ENCODE results near the gene LUC7L3.

Gene LUC7L3

DNA sequence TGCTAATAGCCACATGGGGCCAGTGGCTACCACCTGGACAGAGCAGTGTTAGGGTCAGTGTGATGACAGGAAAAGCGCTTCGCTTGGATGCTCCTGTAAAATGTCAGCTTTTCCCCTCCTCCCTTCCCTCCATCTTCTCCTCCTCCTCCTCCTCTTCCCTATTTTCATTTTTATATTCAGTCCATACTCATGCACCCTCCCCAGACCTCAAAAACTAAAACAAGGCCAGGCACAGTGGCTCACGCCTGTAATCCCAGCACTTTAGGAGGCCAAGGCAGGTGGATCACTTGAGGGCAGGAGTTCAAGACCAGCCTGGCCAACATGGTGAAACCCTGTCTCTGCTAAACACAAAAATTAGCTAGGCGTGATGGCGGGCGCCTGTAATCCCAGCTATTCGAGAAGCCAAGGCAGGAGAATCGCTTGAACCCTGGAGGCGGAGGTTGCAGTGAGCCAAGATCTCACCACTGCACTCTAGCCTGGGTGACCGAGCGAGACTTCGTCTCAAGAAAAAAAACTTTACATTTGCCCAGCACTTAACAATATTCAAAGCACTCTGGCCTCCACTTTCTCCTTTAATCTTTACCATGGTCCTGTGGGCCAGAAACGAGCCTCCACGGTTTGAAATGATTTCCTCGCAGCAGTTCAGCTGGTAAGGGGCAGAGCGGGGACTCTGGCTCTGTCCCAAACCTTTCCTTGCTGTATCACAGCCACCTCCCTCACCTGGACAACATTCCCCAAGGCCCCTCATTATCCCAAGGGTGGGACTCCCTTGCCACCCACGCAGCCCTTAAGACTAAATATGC is 33.5 kb upstream of the LUC7L3 start:
- DNase-seq (ENCODE audit: low read depth) = no peak

DNA sequence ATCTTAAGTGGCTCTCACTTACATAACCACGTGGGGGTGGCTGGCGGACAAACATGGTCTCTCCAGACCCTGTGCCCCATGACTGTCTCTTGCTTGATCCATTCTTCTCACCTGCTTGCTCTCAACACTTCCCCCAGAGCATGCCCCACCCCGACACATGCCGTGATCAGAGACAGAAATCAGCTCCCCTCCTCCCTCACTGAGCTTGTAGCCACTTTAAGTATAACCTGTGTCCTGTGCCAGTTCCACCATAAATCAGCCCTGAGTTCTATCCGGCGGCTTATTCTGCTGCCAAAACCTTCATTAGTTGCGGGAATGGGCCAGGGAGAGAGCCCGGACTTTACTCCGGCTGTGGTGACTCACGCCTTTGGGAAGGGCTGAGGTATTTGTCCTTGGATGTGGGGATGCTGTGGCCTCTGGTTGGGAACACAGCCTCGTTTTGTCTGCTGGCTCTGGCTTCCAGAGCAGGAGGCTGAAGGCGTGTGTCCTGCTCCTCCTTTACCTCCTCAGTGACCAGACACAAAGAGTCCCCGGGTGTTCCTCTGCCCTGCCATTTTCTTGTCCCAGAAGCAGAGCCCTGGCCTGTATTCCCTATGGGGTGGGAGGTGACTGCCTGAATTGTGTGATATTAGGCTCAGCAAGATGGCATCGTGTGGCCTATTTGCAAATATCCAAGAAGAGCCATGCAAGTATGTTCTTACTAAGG is 32.8 kb upstream of the LUC7L3 start:
- no peak for DNase-seq (ENCODE audit: low read depth)

DNA sequence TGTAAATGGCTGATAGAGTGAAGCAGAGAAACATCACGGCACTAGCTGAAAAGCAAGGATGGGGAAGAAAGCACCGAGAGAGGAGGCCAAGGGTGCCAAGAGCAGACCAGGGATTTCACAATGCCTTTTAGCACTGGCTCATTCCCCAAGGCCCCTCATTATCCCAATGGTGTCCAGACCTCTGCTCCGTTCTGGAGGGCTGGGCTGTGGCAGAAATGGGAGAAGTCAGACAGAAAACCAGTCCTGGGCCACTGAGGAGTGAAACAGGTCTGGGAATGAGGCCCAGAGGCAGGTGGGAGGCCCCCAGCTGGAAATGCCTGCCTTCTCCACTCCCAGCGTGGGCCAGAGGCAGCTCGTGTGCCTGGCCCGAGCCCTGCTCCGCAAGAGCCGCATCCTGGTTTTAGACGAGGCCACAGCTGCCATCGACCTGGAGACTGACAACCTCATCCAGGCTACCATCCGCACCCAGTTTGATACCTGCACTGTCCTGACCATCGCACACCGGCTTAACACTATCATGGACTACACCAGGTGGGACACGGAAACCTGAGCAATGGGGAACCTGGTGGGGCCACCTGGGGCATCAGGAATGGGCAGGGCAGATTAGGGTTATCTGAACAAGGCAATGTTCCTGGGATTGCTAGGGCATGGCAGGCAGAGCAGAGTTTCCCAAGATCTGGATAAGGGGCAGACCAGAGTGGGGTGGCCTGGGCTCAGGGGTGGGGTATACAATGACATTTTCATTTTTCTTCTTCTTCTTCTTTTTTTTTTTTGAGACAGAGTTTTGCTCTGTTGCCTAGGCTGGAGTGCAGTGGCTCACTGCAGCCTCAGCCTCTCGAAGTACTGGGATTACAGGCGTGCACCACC is 32.0 kb upstream of the LUC7L3 start:
- DNase-seq (ENCODE audit: low read depth) = no peak

DNA sequence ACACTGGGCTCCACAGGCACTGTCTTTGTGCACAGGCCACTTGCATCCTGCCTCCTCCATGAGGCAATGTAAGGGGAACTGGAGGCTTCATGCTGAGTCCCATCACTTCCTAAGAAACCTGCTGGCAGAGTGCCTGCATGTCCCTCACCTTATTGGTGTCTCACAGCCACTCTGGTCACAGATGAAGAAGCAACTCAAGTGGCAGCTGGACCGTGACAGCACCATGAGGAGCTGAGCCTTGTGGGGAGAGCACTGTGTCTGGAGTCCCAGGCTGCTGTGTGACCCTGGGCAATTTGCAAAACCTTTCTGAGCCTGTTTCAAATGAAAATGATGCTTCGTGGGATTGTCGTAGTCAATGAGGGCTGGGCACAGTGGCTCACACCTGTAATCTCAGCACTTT is 31.2 kb upstream of the LUC7L3 start:
- no peak for DNase-seq (ENCODE audit: low read depth)

DNA sequence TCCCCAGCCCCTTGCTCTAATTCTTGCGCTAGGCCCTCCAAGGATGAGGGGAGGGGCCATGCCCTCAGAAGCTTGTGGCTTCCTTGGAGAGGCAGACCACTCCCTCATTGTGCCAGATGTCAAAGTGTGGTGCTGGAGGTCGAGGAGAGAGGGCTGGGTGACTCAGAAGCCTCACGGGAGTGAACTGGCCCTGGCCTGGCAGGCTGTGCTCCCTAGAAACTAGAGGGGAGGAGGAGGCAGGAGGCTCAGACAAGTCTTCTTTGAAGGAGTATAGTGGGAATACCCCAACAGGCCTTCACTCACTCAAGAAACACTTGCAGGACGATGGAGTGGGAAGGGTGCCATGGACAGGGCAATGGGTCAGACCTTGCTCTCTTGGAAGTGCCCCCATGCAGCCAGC is 30.2 kb upstream of the LUC7L3 start:
- no peak for DNase-seq (ENCODE audit: low read depth)

DNA sequence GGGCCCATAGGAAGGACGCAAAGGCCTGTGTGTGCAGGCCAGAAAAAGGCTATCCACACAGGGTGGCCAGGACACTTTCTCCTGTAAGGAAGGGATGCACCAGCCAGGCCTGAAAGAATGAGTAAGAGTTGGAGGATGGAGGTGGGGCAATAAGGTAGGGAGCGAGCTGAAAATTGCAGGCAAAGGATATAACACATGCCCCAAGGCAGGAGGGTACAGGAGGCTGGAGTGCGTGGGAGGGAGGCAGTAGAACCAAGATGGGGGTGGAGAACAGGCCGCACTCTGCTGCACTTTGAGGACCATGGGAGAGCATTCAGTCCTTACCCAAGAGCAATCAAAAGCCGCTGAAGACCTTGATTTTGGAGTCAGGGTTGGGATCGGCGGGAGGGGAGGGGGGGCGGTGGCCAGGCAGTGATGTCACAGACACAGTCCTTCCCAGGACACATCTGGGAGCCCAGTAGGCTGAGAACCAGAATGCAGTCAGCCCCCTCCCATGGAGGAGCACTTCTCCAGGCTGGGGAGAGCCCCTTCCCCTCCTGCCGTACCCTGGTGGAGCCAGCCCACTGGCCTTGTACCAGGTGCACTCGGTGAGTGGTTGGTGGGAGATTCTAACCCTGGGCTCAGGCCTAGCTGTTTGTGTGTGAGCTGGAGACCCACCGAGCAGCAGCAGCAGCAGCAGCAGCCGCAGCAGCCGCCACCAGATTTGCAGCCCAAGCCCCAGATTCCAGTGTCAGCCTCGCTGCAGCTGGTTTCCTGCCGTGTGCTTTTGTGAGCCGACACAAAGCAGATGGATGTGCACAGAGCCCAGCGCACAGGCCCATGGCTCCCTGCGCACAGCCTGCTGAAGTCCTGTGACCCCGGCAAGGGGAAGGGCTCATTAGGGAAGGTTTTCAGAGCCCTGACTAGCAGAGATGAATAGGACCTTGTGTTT is 29.2 kb upstream of the LUC7L3 start:
- DNase-seq (ENCODE audit: low read depth) = no peak

DNA sequence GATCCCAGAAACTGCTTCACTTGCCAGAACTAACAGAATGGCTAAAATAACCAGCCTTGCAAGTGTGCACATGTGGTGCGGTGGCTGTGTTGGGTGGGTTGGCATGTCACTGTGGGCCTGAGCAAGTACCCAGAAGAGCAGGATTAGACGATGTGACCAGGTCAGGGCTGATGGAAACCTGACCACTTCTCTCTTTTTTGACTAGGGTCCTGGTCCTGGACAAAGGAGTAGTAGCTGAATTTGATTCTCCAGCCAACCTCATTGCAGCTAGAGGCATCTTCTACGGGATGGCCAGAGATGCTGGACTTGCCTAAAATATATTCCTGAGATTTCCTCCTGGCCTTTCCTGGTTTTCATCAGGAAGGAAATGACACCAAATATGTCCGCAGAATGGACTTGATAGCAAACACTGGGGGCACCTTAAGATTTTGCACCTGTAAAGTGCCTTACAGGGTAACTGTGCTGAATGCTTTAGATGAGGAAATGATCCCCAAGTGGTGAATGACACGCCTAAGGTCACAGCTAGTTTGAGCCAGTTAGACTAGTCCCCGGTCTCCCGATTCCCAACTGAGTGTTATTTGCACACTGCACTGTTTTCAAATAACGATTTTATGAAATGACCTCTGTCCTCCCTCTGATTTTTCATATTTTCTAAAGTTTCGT is 28.4 kb upstream of the LUC7L3 start:
- no peak for DNase-seq (ENCODE audit: low read depth)

DNA sequence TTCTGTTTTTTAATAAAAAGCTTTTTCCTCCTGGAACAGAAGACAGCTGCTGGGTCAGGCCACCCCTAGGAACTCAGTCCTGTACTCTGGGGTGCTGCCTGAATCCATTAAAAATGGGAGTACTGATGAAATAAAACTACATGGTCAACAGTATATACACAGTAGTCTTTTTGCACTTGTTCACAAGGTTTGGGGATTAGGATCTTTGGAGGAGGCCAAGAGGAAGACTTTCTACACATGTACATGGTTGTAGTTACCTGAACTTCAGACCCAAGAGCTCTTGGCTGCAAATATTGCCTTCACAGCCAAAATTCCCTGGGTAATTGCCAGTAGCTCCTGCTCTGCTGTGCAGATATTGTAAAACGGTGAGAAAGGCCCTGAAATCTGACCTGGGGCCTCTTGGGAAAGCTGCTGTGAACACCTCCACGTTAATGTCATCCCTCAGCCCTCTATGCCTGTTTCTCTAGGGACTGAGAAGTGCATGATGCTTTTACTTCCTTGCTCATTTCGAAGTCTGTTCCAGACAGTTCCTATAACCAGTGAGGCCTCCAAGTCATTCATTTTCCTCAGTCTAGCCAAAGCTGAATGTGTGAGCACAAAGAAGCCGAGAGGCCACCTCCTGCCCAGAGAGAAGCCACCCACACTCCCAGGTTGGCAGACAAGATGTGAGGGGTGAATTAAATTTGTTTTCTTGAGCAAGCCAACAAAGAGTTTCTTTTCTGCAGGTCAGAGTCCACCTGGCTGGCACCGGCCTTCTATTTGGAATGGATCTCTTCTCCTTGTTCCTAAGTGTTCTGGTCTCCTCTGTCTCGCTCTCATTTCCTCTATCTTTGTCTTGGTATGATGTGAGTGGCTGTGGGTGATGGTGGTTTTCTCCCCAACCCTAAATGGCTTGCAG is 27.6 kb upstream of the LUC7L3 start:
- no peak for DNase-seq (ENCODE audit: low read depth)

DNA sequence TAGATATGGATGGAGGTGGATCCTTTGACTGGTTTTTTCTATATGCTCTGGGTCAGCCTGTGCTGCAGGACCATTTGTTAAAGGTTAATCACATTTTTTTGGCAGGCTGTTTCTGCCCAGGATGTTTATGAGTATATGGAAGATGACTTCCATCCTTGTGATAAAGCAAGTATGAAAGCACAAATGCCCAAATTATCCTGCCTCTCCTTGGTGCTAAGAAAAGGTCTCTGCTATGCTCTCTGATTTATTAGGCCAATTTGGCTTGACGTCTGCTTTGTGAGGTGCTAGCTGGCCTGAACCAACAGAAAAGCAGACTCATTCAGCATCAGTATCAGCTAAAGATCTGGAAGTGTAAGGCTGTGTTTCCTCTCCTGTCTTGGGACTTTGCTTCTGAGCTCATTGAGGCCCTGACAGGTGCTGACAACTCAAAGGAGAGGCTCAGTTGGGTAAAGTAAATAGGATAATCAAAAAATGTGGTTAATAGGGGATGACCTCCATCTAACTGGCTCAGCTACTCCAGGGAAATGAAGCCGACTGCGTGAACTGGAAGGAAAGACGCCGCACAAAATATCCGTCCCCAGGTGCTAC is 26.9 kb upstream of the LUC7L3 start:
- DNase-seq (ENCODE audit: low read depth) = no peak

DNA sequence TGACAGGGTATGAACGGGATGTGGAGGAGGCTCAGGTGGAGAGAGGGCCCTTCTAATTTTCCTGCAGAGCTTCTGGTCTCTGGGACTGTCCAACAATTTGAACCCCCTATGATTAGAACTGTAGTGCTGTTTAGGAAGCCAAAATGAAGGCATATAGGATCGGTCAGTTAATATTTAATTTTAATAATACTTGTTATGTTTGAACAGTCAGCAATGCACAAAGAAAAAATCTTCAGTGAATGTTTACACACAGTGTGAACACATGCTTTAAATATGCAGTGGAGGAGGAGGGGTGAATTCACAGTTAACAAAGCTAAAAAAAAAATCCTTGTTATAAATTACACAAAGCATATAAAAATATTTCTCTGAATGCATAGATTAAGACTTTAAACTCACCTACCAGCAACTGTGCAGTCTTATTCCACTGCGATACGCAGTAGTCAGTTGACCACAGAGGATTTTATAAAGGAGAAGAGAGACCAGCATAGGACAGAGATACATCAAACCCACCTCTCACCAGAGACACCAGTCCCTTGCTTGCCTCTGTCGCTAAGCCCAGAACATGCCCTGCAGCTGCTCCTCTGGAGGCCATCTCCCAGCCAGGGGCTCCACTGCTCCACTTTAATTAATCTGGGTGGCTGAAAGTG is 26.2 kb upstream of the LUC7L3 start:
- no peak for DNase-seq (ENCODE audit: low read depth)

DNA sequence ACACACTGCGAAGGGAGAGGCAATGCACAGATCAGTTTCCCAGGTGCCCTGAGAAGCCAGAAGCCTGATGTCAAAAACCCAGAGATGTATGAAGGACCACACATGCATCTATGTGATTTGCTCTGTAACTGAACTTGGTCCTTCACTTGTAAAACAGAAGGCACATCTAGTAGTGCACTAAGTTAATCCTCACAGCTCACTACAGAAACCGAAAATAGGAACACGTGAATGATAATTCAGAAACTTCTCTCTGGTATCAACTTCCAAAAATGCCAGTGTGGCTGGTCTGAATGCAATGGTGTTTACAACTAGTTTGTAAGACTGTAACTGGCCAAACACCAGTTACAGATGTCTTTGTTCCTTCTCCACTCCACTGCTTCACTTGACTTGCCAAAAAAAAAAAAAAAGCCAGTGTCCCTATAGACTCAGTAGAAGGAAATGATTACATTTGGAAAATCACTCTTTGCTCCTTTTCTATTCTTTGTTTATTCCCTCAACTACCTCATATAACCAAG is 23.0 kb upstream of the LUC7L3 start:
- DNase-seq (ENCODE audit: low read depth) = no peak

DNA sequence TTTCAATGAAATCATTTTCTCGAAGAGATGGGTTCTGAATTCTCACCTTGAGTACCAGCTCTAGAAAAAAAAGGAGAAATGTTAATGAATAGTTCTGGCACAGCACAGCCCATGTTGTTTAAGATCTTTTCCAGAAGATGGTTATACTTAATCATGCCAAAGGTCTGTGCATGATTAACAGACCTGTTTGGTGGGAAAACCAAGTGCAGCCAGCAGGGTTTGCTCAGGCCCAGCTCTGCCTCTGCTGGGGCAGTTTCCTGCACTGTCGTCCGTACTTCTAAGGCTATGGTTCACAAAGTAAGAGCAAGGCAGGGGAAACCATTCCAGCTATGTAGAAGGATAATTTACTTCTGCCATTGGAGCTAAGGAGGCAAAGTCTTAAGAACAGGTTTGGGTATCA is 22.3 kb upstream of the LUC7L3 start:
- DNase-seq (ENCODE audit: low read depth) = no peak

DNA sequence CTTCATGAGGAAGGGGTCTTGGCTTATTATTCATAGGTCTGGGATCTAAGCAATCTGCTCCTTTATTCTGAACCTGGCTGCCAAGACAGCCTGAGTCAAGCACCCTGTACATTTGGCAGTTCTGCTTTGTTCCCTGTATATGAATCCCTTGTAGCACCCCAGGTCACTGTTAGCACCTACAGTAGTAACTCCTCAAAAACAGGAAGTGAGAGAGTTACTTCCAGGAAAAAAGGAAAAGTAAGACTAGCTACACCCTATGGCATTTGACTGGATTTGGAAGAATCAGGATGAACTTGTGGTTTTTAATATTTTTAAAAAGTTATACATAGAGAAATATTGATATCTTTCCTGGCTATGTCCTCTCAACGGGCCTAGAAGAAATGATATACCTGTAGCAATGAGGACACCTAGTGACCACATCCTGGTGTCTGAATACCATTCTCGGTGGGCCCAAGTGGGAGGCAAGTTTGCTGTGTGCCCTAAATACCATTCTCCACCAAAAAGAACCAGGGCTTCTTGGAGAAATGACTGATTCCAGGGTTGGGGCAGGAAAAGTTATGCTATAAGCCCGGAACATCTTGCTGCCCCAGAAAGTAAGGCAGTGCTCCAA is 21.6 kb upstream of the LUC7L3 start:
- DNase-seq (ENCODE audit: low read depth) = no peak

DNA sequence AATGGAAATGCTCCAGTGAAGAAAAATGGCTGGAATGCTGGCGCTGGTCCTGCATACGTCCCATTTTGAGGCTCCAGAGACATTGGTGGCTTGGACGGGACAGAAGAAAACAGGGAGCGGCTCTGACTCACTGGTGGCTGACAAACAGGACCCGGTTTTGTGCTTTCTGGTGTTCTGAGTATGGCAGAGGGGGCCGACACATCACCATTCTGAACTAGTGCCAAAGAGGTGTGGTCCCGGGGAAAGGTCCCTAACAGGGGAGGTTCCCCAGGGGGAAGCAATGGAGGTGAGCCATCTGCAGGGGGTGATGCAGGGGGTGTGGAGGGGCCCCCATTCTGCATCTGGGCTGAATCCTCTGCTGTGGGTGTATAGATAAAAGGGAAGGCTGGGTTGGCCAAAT is 20.0 kb upstream of the LUC7L3 start:
- no peak for DNase-seq (ENCODE audit: low read depth)

DNA sequence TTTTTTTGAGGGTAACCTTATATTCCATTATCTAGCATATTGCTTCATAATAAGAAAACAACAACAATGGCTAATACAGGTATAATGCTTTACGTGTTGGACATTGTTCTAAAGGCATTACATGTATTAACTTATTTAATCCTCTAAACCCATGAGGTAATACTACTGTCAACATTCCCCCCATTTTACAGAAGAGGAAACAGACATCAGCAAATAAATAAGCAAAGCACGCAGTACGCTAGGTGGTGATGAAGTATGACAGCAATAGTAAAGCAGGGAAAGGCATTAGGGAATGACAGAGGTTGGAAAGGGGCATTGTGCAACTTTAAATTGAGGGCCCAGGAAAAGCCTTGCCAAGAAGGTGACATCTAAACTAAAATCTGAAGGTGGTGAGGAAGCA is 16.2 kb upstream of the LUC7L3 start:
- DNase-seq (ENCODE audit: low read depth) = no peak

DNA sequence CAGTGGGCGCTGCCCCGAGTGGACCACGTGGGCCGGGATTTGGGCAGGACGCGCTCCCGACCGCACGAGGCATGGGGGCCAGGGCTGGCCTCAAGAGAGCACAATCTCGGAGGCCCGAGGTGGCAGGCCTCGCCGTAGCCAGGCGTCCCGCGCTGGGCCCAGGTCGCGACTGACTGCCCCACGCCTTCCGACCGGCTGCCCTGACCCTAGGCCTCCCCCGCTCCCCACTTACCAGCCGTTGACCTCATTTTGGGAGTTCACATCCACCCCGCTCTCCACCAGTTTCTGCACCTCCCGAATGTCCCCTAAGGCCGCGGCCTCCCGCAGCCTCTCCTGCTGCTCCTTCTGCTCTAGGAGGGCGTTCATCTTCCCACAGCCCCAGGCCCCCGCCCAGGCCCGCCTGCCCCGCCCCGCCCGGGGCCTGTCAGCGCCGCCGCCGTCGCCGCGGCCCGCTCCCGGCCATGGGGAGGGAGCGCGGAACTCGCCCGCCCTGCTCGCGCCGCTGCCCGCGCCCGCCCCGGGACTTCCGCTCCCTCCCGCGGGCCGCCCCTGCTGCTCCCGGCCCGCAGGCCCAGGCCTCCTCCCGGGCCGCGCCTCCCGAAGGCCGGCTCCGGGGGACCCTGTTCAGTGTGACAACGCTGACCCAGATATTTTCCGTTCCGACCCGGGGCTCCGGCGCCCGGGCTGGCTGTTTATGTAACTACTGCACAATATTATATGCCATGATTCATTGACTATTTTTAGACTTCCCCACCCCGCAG is 11.9 kb upstream of the LUC7L3 start, which contains the start of gene ANKRD40:
Gene ANKRD40 (minus strand): TSS at position 626 of the 761 bp plus-strand sequence. CDS start 260 bp downstream, at position 366.
- DNase-seq (ENCODE audit: low read depth) = peak; percentile 78

All from CMK (cell line).